Fibroblast of skin of left quadriceps (primary cell): ENCODE measurements around the gene SHROOM2.
"Not testable (repeated sequence)": the region's sequence is repeated elsewhere in the genome, so short reads cannot be mapped to it uniquely, and the experiment has no call there.

Experiments
- DNase-seq, 2 experiments: peaks; one replicate each; pipeline ENCODE4 v3.0.0-alpha.2; 2013; ENCODE audit warnings: low read depth in 2 of 2

SHROOM2 gene

GRCh38 chrX:9781941-9782340, 4.3 kb upstream of the SHROOM2 start:
- no peak for DNase-seq

DNA sequence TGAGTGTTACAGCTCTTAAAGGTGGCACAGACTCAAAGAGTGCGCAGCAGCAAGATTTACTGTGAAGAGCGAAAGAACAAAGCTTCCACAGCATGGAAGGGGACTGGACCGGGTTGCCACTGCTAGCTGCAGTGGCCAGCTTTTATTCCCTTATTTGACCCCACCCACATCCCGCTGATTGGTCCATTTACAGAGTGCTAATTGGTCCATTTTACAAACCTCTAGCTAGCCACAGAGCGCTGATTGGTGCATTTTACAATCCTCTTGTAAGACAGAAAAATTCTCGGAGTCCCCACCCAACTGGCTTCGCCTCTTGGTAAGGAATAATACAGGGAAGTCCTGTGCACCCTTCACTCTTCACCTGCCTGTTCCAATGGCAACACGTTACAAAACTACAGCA, 1.9 kb upstream of the SHROOM2 start:
- DNase-seq, result no peak

DNA sequence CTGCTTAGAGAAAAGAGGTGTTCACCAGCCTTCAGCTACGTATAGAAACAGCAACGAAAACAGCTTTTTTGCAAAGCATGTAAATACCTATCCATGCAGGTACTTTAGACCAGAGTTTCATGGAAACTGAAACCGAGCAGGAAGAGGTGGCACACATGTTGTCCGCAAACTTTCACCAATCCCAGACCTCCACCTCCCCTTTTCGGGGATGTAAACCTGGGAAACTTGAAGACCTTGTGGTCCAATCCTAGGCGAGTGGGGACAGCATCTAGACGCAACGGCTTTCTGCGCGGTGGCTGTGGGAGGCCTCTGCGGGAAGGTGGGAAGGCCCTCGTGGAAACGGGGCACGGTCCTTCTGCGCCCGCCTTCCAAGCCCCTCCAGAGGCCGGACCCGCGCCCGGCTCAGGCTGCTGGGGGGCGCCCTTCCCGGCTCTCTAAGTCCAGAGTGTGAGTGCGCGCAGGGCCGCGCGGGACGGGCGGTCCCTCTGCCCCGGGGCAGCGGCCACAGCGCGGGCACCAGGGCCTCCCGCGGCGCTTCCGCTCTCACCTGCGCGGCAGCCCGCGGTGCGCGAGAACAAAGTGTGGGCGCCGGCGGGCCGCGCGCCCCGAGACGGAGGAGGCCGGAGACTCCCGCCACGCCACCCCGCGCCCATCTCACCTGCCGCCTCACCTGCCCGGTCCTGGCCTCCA, 830 bp upstream of the SHROOM2 start:
- DNase-seq, result no peak

GRCh38 chrX:9786798-9787635, 788 bp downstream of the SHROOM2 start:
- no peak for DNase-seq

GRCh38 chrX:9788911-9789310, 2.7 kb downstream of the SHROOM2 start:
- no peak for DNase-seq

GRCh38 chrX:9789555-9789954, 3.3 kb downstream of the SHROOM2 start:
- no peak for DNase-seq

DNA sequence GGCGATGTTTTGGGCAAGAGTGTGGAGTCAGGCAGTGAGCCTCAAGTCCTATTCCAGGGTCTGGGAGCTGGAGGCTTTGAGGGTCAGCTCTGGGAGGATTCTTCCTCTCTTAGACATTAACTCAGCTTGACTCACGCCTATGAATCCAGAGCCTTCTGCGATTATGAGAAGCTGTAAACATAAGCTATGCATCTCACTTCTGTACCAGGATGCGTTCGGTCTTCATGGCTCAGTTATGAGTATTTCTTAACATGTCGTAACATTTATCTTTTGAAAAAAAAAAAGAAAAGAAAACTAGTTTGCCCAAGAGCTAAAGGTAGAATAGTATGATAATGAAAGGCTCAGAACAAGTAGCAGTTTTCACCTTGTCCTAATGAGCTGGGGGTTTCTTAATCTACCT, 4.6 kb downstream of the SHROOM2 start:
- no peak for DNase-seq

DNA sequence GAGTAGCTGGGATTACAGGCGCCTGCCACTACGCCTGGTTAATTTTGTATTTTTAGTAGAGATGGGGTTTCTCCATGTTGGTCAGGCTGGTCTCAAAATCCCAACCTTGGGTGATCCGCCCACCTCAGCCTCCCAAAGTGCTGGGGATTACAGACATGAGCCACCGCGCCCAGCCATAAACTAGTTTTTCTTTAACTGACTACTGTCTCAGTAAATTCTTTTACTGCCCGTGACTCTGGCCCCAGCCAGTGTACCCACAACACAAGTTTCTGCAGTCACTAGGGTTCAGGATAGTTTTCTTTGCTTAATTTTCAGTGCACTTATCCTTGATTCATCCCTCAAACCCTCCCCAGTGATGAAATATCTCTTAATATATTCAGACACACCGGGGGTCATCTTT, 8.3 kb downstream of the SHROOM2 start:
- DNase-seq, result no peak

GRCh38 chrX:9797384-9798360, 11.4 kb downstream of the SHROOM2 start:
- no peak for DNase-seq

GRCh38 chrX:9802737-9803136, 16.5 kb downstream of the SHROOM2 start:
- DNase-seq, result no peak

DNA sequence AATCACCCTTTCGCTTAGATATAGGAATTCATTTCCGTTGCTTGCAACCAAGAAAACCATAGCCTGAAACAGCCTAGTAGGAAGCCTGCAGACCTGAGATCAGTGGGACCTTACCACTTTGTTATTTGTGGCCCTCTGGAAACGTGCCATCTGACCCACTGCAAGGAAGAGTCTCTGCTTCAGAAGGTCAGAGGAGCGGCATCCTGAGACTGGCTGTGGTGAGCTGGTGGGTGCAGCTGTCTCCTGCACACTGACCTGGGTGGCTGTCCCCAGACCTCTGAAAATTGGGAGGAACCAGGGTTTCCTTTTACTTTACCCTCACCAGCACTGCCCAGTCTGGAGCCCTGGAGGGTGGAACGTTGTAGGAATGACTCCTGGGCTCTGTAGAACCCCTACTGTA, 18.2 kb downstream of the SHROOM2 start:
- no peak for DNase-seq

GRCh38 chrX:9805956-9806355, 19.7 kb downstream of the SHROOM2 start:
- DNase-seq, result no peak

DNA sequence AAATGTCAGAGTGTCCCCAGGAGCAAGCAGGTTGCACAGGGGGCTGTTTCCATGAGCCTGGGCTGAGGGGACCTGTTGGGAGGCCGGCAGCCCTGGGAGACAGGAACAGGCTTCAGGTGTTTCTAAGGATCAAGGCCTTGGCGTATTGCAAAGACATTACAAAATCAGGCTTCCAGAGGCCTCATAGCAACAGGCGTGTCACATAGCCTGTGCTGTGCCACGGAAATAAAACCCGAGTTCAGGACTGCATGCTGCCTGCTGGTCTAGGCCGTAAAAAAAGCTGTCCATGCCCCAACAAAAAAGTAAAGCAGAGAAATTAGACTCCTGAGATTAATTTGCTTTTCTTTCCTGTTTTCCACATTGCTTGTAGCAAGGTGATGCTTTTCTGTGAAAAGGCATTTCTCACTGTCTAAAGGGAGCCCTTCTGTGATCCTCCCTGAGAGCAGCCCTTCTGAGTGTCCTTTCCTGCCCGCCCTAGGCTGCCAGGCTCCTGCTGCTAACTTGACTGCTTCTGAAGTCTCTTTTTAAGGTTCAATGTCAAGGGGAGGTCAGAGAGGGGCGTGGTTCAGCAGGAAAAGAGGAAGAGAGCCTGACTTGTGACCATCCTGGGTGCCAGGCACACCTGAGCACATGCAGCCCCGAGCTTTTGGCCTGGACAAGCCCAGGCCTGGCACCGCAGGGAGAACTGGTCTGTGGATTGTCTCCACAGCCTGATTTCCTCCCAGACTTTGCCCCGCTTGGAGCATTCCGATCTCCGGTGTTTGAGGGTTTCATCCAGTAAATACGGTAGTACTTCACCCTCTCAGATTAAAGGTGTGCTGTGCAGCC, 21.3 kb downstream of the SHROOM2 start:
- DNase-seq, result no peak

DNA sequence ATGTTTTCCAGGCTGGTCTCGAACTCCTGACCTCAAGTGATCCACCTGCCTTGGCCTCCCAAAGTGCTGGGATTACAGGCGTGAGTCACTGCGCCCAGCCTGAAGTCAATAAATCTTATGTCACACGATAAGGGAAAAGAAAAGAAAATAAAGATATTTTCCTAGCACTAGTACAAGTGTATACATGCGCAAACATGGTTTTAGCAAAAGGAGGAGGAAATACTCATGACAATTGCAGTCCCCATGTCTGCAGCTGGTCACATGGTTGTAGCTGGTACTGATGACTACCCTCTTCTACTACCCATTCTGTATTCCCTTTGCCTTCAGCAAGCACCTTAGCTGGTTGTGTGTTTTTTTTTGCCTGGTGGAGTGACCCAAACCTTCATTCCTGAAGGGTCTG, 23.6 kb downstream of the SHROOM2 start:
- not testable (repeated sequence) for DNase-seq

DNA sequence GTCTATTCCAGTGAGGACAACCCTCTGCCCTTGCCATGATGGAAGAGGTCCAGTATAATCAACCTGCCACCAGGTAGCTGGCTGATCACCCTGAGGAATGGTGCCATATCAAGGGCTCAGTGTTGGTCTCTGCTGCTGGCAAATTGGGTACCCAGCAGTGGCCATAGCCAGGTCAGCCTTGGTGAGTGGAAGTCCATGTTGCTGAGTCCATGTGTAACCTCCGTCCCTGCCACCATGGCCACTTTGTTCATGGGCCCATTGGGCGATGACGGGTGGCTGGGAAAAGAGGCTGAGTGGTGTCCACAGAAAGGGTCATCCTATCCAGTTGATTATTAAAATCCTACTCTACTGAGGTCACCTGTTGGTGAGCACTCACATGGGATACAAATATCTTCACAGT, 24.9 kb downstream of the SHROOM2 start:
- DNase-seq, result not testable (repeated sequence)

GRCh38 chrX:9816084-9816700, 30.0 kb downstream of the SHROOM2 start:
- DNase-seq, result no peak

- DNase-seq, result no peak
Measured at GRCh38 chrX:9821572-9821971, 35.3 kb downstream of the SHROOM2 start.

- DNase-seq, result no peak
Measured at GRCh38 chrX:9824554-9824953, 38.3 kb downstream of the SHROOM2 start.

GRCh38 chrX:9825129-9825790, 39.0 kb downstream of the SHROOM2 start:
- DNase-seq, result no peak

DNA sequence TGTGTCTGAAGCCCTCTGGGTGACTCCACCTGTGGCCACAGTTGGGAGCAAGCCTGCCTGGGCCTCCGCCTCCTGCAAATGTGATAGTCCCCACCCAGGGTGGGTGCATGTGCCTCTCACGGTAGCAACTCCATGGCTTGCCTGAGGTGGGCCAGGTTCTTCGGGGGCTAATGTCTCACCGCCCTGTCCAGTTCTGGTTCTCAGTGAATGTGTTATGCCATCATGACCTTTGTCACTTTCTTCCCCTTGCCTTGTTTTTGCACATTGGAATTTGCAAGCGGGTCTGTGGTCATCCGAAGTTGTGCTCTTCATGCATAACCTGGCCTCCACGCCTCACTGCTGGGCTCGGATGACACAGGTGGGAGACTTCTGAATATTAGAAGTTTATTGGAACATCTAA, 39.7 kb downstream of the SHROOM2 start:
- DNase-seq, result no peak
